ENCODE data around the gene MLH3.
A peak's percentile ranks its signal among the peaks of the same experiment; 100 is the strongest.

MLH3 gene

DNA sequence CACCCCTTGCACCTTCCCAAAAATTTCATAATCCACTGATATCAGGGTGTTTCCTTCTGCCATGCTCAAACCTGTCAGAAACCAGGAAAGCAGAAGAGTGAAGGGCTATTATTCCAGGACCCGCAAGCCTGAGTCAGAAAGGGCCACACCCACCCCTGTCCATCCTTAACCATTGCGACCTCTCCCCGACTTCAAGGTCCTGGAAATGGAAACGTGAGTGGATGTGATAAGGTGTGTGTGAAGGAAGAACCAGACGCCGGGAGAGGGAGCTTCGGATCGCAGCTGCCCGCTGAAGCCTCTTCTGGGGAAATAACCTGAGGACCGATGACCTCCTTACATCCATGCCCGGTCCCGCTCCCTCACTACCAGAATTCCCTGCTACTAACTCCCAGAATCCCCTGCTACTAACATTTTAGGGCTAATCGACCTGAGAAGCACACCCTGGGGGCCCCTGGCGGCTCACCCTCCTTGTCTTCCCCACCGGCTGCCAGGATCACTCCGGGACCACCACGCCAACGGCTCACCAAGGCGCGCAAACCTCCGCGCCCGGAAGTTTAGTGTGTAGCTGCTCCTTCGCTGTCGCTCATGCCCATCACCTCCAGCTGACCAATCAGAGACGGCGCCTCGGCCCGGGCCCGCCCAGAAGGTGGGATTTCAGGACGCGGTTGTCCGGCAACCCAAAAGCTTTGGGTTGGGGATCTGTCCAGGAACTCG lies 12.4 kb upstream of the MLH3 start, which contains the start of gene ACYP1:
ACYP1 (minus strand) TSS at position 534 of the 714 bp plus-strand sequence; CDS start at position 63, 471 bp downstream.
- in situ Hi-C loops (cut with MboI; ENCODE audit: low sequenced_read_pairs, unreplicated experiment) = no loop called here
- peak; percentile 95 for DNase-seq (ENCODE audit: low spot score)
- TF ChIP-seq, protein P1, sequence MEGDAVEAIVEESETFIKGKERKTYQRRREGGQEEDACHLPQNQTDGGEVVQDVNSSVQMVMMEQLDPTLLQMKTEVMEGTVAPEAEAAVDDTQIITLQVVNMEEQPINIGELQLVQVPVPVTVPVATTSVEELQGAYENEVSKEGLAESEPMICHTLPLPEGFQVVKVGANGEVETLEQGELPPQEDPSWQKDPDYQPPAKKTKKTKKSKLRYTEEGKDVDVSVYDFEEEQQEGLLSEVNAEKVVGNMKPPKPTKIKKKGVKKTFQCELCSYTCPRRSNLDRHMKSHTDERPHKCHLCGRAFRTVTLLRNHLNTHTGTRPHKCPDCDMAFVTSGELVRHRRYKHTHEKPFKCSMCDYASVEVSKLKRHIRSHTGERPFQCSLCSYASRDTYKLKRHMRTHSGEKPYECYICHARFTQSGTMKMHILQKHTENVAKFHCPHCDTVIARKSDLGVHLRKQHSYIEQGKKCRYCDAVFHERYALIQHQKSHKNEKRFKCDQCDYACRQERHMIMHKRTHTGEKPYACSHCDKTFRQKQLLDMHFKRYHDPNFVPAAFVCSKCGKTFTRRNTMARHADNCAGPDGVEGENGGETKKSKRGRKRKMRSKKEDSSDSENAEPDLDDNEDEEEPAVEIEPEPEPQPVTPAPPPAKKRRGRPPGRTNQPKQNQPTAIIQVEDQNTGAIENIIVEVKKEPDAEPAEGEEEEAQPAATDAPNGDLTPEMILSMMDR (IDR thresholded peaks at IDR 0.05; ENCODE audit: borderline replicate concordance, control extremely low read depth, extremely low read depth, insufficient read depth, missing control alignments) = no peak

GRCh38 chr14:75063013-75063412 lies 11.7 kb upstream of the MLH3 start:
- in situ Hi-C loops (cut with MboI; ENCODE audit: low sequenced_read_pairs, unreplicated experiment) = no loop called here
- TF ChIP-seq, protein P1 (IDR thresholded peaks at IDR 0.05; ENCODE audit: borderline replicate concordance, control extremely low read depth, extremely low read depth, insufficient read depth, missing control alignments) = no peak

GRCh38 chr14:75060420-75060819 lies 9.2 kb upstream of the MLH3 start:
- TF ChIP-seq, protein P1 (IDR thresholded peaks at IDR 0.05; ENCODE audit: borderline replicate concordance, control extremely low read depth, extremely low read depth, insufficient read depth, missing control alignments) = no peak
- in situ Hi-C loops (cut with MboI; ENCODE audit: low sequenced_read_pairs, unreplicated experiment) = no loop called here
- no peak for DNase-seq (ENCODE audit: low spot score)

More at GRCh38 chr14:75063013-75063412, 11.7 kb upstream of the MLH3 start:
- no peak for DNase-seq (ENCODE audit: low spot score)

DNA sequence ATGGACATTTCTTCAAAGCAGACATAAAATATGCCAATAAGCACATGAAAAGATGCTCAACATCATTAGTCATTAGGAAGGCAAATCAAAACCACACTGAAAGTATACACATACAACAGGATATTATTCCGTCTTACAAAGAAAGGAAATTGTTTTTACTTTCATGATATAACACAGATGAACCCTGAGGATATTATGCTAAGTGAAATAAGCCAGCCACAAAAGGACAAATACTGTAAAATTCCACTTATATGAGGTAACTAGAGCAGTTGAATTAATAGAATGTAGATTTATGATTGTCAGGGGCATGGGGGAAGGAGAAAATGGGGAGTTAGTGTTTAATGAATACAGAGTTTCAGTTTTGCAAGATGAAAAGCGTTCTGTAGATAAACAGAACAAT lies 8.4 kb upstream of the MLH3 start:
- no peak for DNase-seq (ENCODE audit: low spot score)
- TF ChIP-seq, protein P1 (IDR thresholded peaks at IDR 0.05; ENCODE audit: borderline replicate concordance, control extremely low read depth, extremely low read depth, insufficient read depth, missing control alignments) = no peak
- in situ Hi-C loops (cut with MboI; ENCODE audit: low sequenced_read_pairs, unreplicated experiment) = no loop called here

DNA sequence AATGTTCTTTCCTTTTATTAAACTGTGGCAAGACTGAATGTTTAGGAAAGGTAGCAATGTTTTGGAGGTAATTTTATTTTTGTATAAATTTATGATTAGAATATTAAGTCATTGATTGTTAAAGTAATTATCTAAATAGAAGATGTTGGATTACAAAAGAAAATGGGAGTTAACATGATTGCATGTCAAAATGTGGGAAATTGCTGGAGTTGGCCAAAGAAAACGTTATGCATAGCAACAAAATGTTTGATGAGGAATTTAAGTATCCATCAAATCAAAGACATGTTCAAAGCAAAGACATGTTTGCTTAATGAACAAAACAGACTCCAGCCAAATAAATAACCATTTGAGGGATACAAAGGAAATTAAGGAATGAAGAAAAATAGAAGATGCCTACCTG lies 3.2 kb upstream of the MLH3 start:
- in situ Hi-C loops (cut with MboI; ENCODE audit: low sequenced_read_pairs, unreplicated experiment) = no loop called here
- DNase-seq (ENCODE audit: low spot score) = no peak
- TF ChIP-seq, protein P1 (IDR thresholded peaks at IDR 0.05; ENCODE audit: borderline replicate concordance, control extremely low read depth, extremely low read depth, insufficient read depth, missing control alignments) = no peak

GRCh38 chr14:75053396-75054291 lies 2.4 kb upstream of the MLH3 start:
- in situ Hi-C loops (cut with MboI; ENCODE audit: low sequenced_read_pairs, unreplicated experiment) = no loop called here
- TF ChIP-seq, protein P1 (IDR thresholded peaks at IDR 0.05; ENCODE audit: borderline replicate concordance, control extremely low read depth, extremely low read depth, insufficient read depth, missing control alignments) = no peak
- no peak for DNase-seq (ENCODE audit: low spot score)
